Measurements from ENCODE around the gene MGAT4C. TPM values are rescaled to one million over a fixed set of nuclear protein-coding genes. Genes with fewer than 3 reads are reported as not detected.

The MGAT4C gene
- total and polyA plus RNA-seq, 2 of the 8 experiments (the other 6 are each of a cell fraction or from before 2014, with no cell fraction given): 1.6 to 2.5 TPM

- TF ChIP-seq CHD7 (IDR thresholded peaks at IDR 0.05; ENCODE audit: insufficient replicate concordance, low read length) (peak; percentile 59), SIRT6 (IDR thresholded peaks at IDR 0.05; ENCODE audit: low read length) (no peak), BRCA1 (IDR thresholded peaks at IDR 0.05; ENCODE audit: low read depth, low read length) (no peak), SUZ12 (IDR thresholded peaks at IDR 0.05; ENCODE audit: low read length) (no peak), SIX5 (IDR thresholded peaks at IDR 0.05; ENCODE audit: low read depth, low read length) (no peak), ASH2L (IDR thresholded peaks at IDR 0.05; ENCODE audit: low read length) (no peak), RNF2 (IDR thresholded peaks at IDR 0.05; ENCODE audit: borderline replicate concordance, low read depth, low read length, missing control alignments, poor library complexity, severe bottlenecking) (no peak), RBBP5 (IDR thresholded peaks at IDR 0.05; ENCODE audit: borderline replicate concordance, low read depth, low read length) (no peak), RAD21 (IDR thresholded peaks at IDR 0.05 in 1 of 2, conservative IDR thresholded peaks at IDR 0.05 in 1 of 2; ENCODE audit: low read depth in 2 of 2, low read length in 2 of 2) (peak in 1 of 2 experiments; percentile 77), SAP30 (IDR thresholded peaks at IDR 0.05; ENCODE audit: insufficient read depth, insufficient replicate concordance, low read length) (no peak), NRF1 (IDR thresholded peaks at IDR 0.05; ENCODE audit: low read depth, low read length) (no peak), TAF1 (IDR thresholded peaks at IDR 0.05; ENCODE audit: low read depth, low read length) (no peak)
Measured at GRCh38 chr12:85951823-85952222, 304.4 kb downstream of the MGAT4C start (continued).

Data from H1 (cell line).